SK-N-SH (cell line): ENCODE data around the gene MOB1A. TPM values are rescaled to one million over a fixed set of nuclear protein-coding genes. Genes with fewer than 3 reads are reported as not detected.

Experiments
- CTCF ChIA-PET: fragments of 300-600, 350-600 bp; formaldehyde crosslinking; extraction: SDS; loops from one replicate; lab custom pipeline; 2021; lab: Yijun Ruan, JAX
- POLR2A ChIA-PET: fragments of 350-600 bp; sonication (Branson Sonifier 250); formaldehyde crosslinking; extraction: SDS; loops from one replicate; lab custom pipeline; 2020; ENCODE audit warnings: antibody characterized with exemption, inconsistent platforms; lab: Yijun Ruan, JAX
- DNase-seq: peaks from one replicate; pipeline ENCODE4 v3.0.0; 2012
- H2AFZ ChIP-seq: fragments of 200-600 bp; sonication (generic); 2 replicates; pipeline ENCODE4 v1.8.1; 2016; ENCODE audit warnings: antibody characterized with exemption, mild to moderate bottlenecking, low read depth
- H3F3A ChIP-seq: fragments of 200-600 bp; sonication (generic); replicated peaks from 2 replicates; pipeline ENCODE3; 2016; ENCODE audit warnings: antibody characterized with exemption, mild to moderate bottlenecking; ENCODE audit not compliant: insufficient read depth
- H3K27ac ChIP-seq, 2 experiments: fragments of 200-500 bp in 1 of 2; fragments of 200-600 bp in 1 of 2; sonication (Bioruptor generic) in 1 of 2; sonication (generic), shearing (Covaris generic) in 1 of 2; 2 replicates each; pipeline versions ENCODE4 v1.5.1 to v1.6.1; 2014 to 2016; ENCODE audit warnings: low read depth in 2 of 2, inconsistent platforms in 1 of 2, low read length in 1 of 2, mild to moderate bottlenecking in 1 of 2, mixed read lengths in 1 of 2
- H3K27me3 ChIP-seq: fragments of 200-600 bp; sonication (generic), shearing (Covaris generic); 2 replicates; pipeline ENCODE4 v1.6.1; 2016; ENCODE audit warnings: mixed run types; ENCODE audit not compliant: insufficient read depth
- H3K36me3 ChIP-seq, 2 experiments: fragments of 200-500 bp in 1 of 2; fragments of 200-600 bp in 1 of 2; sonication (Bioruptor generic) in 1 of 2; sonication (generic) in 1 of 2; replicated peaks in 1 of 2; 2 replicates each; pipeline versions ENCODE3 to v1.5.1; 2014 to 2016; ENCODE audit warnings: low read length in 1 of 2, mild to moderate bottlenecking in 1 of 2; ENCODE audit not compliant: insufficient read depth in 2 of 2, control insufficient read depth in 1 of 2
- H3K4me1 ChIP-seq, 2 experiments: fragments of 200-500 bp in 1 of 2; fragments of 200-600 bp in 1 of 2; sonication (Bioruptor generic) in 1 of 2; sonication (generic), shearing (Covaris generic) in 1 of 2; 2 replicates each; pipeline versions ENCODE4 v1.5.1 to v1.6.1; 2014 to 2016; ENCODE audit warnings: low read depth in 1 of 2, low read length in 1 of 2, mixed run types in 1 of 2; ENCODE audit not compliant: insufficient read depth in 2 of 2, control insufficient read depth in 1 of 2
- H3K4me2 ChIP-seq: fragments of 200-600 bp; sonication (generic), shearing (Covaris generic); 2 replicates; pipeline ENCODE4 v1.6.1; 2017; ENCODE audit warnings: mixed run types
- H3K4me3 ChIP-seq, 2 experiments: fragments of 200-500 bp in 1 of 2; fragments of 200-600 bp in 1 of 2; sonication (Bioruptor generic) in 1 of 2; sonication (generic), shearing (Covaris generic) in 1 of 2; 2 replicates each; pipeline versions ENCODE4 v1.5.1 to v1.8.1; 2014 to 2016; ENCODE audit warnings: low read depth in 2 of 2, inconsistent platforms in 1 of 2, low read length in 1 of 2, mild to moderate bottlenecking in 1 of 2, mixed read lengths in 1 of 2, moderate library complexity in 1 of 2
- H3K79me2 ChIP-seq: fragments of 200-600 bp; sonication (generic); 2 replicates; pipeline ENCODE4 v1.8.1; 2017; ENCODE audit warnings: mild to moderate bottlenecking; ENCODE audit not compliant: insufficient read depth
- H3K9ac ChIP-seq: fragments of 200-600 bp; sonication (generic); 2 replicates; pipeline ENCODE4 v1.6.1; 2017; ENCODE audit warnings: mixed run types
- H3K9me2 ChIP-seq: fragments of 200-600 bp; sonication (generic); 2 replicates; pipeline ENCODE4 v1.6.1; 2017; ENCODE audit warnings: mixed run types
- H3K9me3 ChIP-seq: fragments of 200-600 bp; sonication (generic); 2 replicates; pipeline ENCODE4 v1.6.1; 2017; ENCODE audit warnings: mixed run types, mild to moderate bottlenecking, moderate library complexity
- H4K20me1 ChIP-seq: fragments of 200-600 bp; sonication (generic); 2 replicates; pipeline ENCODE4 v1.6.1; 2017; ENCODE audit warnings: mild to moderate bottlenecking, mixed run types; ENCODE audit not compliant: insufficient read depth
- CHD2 ChIP-seq: fragments of 150-350 bp; IDR thresholded peaks from 2 replicates; pipeline ENCODE4 v1.6.1; 2018; ENCODE audit warnings: low read length; ENCODE audit not compliant: partially characterized antibody
- ELF1 ChIP-seq: IDR thresholded peaks from 2 replicates; pipeline ENCODE4 v1.4.0; 2012
- EP300 ChIP-seq, 2 experiments: IDR thresholded peaks; 2 replicates each; pipeline versions ENCODE4 v1.4.0 to v1.6.1; 2012; ENCODE audit warnings: borderline replicate concordance in 1 of 2, low read depth in 1 of 2, low read length in 1 of 2
- EZH2phosphoT487 ChIP-seq: fragments of 200-600 bp; sonication (generic); IDR thresholded peaks from 2 replicates; pipeline ENCODE4 v1.6.1; 2017; ENCODE audit warnings: low read depth, mixed run types, mild to moderate bottlenecking, antibody characterized with exemption, moderate library complexity, borderline replicate concordance
- FOSL2 ChIP-seq: IDR thresholded peaks from 2 replicates; pipeline ENCODE4 v1.4.0; 2012; ENCODE audit warnings: low read depth, mild to moderate bottlenecking, moderate library complexity, borderline replicate concordance
- FOXJ3 ChIP-seq: sonication (generic); formaldehyde crosslinking; IDR thresholded peaks from 2 replicates; pipeline ENCODE4 v1.5.1; 2020; ENCODE audit warnings: mild to moderate bottlenecking, missing genetic modification reagents
- GABPA ChIP-seq: IDR thresholded peaks from 2 replicates; pipeline ENCODE4 v1.4.0; 2012; ENCODE audit warnings: low read depth, mild to moderate bottlenecking
- MEF2A ChIP-seq: IDR thresholded peaks from 2 replicates; pipeline ENCODE4 v1.4.0; 2012; ENCODE audit warnings: low read depth, borderline replicate concordance
- MXI1 ChIP-seq: IDR thresholded peaks from 2 replicates; pipeline ENCODE4 v1.6.1; 2012; ENCODE audit warnings: mild to moderate bottlenecking, low read depth, low read length, improper control_type of control experiment
- NFIC ChIP-seq: IDR thresholded peaks from 2 replicates; pipeline ENCODE4 v1.4.0; 2012; ENCODE audit warnings: borderline replicate concordance
- NRF1 ChIP-seq: IDR thresholded peaks from 2 replicates; pipeline ENCODE4 v1.6.1; 2012; ENCODE audit warnings: low read depth, mild to moderate bottlenecking, low read length
- PBX3 ChIP-seq: IDR thresholded peaks from 2 replicates; pipeline ENCODE4; 2012
- POLR2AphosphoS5 ChIP-seq: IDR thresholded peaks from 2 replicates; pipeline ENCODE4 v1.6.1; 2012; ENCODE audit warnings: low read depth, low read length
- RAD21 ChIP-seq: IDR thresholded peaks from 2 replicates; pipeline ENCODE4 v1.6.1; 2012; ENCODE audit warnings: mild to moderate bottlenecking, low read length
- RCOR1 ChIP-seq: fragments of 150-350 bp; IDR thresholded peaks from 2 replicates; pipeline ENCODE4 v1.6.1; 2017; ENCODE audit warnings: antibody characterized with exemption, low read length
- RXRA ChIP-seq: IDR thresholded peaks from 2 replicates; pipeline ENCODE4 v1.4.0; 2012; ENCODE audit warnings: low read depth, mild to moderate bottlenecking, borderline replicate concordance
- SIN3A ChIP-seq: IDR thresholded peaks from 2 replicates; pipeline ENCODE4 v1.6.1; 2012; ENCODE audit warnings: low read depth, mild to moderate bottlenecking, low read length, moderate library complexity, borderline replicate concordance
- SMC3 ChIP-seq: IDR thresholded peaks from 2 replicates; pipeline ENCODE4 v1.6.1; 2012; ENCODE audit warnings: low read depth, low read length, improper control_type of control experiment
- TAF1 ChIP-seq: IDR thresholded peaks from 2 replicates; pipeline ENCODE4 v1.6.1; 2012; ENCODE audit warnings: low read depth, mild to moderate bottlenecking, low read length, moderate library complexity, borderline replicate concordance
- TEAD4 ChIP-seq: IDR thresholded peaks from 2 replicates; pipeline ENCODE4 v1.4.0; 2012; ENCODE audit warnings: mild to moderate bottlenecking, borderline replicate concordance; ENCODE audit not compliant: insufficient read depth
- YY1 ChIP-seq: IDR thresholded peaks from 2 replicates; pipeline ENCODE4 v1.4.0; 2012; ENCODE audit warnings: low read depth, mild to moderate bottlenecking
- WGBS: methylation state at CpG from one replicate; pipeline ENCODE4 v1.1.6; 2017; ENCODE audit warnings: low lambda C conversion rate; 5-methylcytosine and 5-hydroxymethylcytosine counted together
- polyA plus RNA-seq, 3 experiments: library from polyadenylated mRNA; depleted of rRNA; stranded (reverse); fragments of >200 nt; gene quantifications; 2 replicates each; pipeline ENCODE4 v1.2.3, GENCODE V29; 2012
- TF ChIP-seq, protein P1 (sequence below): fragments of 150-350 bp; IDR thresholded peaks from 2 replicates; pipeline ENCODE4 v1.6.1; 2017; ENCODE audit warnings: antibody characterized with exemption, low read length, low read depth, borderline replicate concordance
- TF ChIP-seq, protein P2 (sequence below): IDR thresholded peaks from 2 replicates; pipeline ENCODE4 v1.4.0; 2012; ENCODE audit warnings: low read depth, borderline replicate concordance
- TF ChIP-seq, protein P3 (sequence below): fragments of 200-600 bp; sonication (generic); IDR thresholded peaks from 2 replicates; pipeline ENCODE4 v1.6.1; 2017; ENCODE audit warnings: antibody characterized with exemption, mild to moderate bottlenecking, moderate library complexity

MOB1A gene
- polyA plus RNA-seq, 1 of the 3 experiments (the other 2 are of a cell fraction): 15.3 TPM

GRCh38 chr2:74162951-74163350, 15.7 kb downstream of the MOB1A start:
- 94% methylated on average over 6 of the region's 6 CpGs for WGBS
- POLR2A ChIA-PET: interaction anchor here (1.9 kb wide), 1 partner anchor 16 kb away, joined by 4 read pairs; the partner anchor contains the start of gene MOB1A

GRCh38 chr2:74155830-74156229, 22.8 kb downstream of the MOB1A start:
- Histone ChIP-seq H3K4me2 (no peak overlapping the region), H3K9ac (no peak overlapping the region), H3K36me3 (peaks cover 75 to 85% of the 10 kb centered on the region in 2 experiments), H3K27me3 (no peaks in the 10 kb centered on the region), H4K20me1 (no peaks in the 10 kb centered on the region), H3K4me3 (no peak overlapping the region), H3K4me1 (no peaks in the 10 kb centered on the region), H3K9me3 (no peaks in the 10 kb centered on the region), H3F3A (peaks cover 28% of the 10 kb centered on the region), H3K9me2 (no peaks in the 10 kb centered on the region), H3K79me2 (peaks cover 34% of the 10 kb centered on the region), H2AFZ (no peak overlapping the region), H3K27ac (no peak overlapping the region)
- POLR2A ChIA-PET: no interaction called here
- WGBS: 95% methylated on average over 3 of the region's 3 CpGs
- CTCF ChIA-PET: interaction anchor here (1.2 to 2.0 kb wide), 2 partner anchors 14 to 23 kb away, joined by 4 to 5 read pairs; partner anchors contain the start of gene MOB1A
- no peak for DNase-seq
- TF ChIP-seq TAF1 (no peak), RXRA (no peak), SIN3A (no peak), GABPA (no peak), FOXJ3 (CRISPR knock-in tag) (no peak), EZH2phosphoT487 (no peak), MEF2A (no peak), YY1 (no peak)
- TF ChIP-seq, protein P1, sequence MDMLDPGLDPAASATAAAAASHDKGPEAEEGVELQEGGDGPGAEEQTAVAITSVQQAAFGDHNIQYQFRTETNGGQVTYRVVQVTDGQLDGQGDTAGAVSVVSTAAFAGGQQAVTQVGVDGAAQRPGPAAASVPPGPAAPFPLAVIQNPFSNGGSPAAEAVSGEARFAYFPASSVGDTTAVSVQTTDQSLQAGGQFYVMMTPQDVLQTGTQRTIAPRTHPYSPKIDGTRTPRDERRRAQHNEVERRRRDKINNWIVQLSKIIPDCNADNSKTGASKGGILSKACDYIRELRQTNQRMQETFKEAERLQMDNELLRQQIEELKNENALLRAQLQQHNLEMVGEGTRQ: no peak
- TF ChIP-seq, protein P2, sequence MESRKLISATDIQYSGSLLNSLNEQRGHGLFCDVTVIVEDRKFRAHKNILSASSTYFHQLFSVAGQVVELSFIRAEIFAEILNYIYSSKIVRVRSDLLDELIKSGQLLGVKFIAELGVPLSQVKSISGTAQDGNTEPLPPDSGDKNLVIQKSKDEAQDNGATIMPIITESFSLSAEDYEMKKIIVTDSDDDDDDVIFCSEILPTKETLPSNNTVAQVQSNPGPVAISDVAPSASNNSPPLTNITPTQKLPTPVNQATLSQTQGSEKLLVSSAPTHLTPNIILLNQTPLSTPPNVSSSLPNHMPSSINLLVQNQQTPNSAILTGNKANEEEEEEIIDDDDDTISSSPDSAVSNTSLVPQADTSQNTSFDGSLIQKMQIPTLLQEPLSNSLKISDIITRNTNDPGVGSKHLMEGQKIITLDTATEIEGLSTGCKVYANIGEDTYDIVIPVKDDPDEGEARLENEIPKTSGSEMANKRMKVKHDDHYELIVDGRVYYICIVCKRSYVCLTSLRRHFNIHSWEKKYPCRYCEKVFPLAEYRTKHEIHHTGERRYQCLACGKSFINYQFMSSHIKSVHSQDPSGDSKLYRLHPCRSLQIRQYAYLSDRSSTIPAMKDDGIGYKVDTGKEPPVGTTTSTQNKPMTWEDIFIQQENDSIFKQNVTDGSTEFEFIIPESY: no peak

More at GRCh38 chr2:74162951-74163350, 15.7 kb downstream of the MOB1A start:
- Histone ChIP-seq H2AFZ (no peak overlapping the region), H3K36me3 (peaks cover 63 to 93% of the 10 kb centered on the region in 2 experiments), H3K4me3 (no peak overlapping the region), H3K79me2 (peaks cover 72% of the 10 kb centered on the region), H3K4me1 (no peaks in the 10 kb centered on the region), H3K9me2 (no peaks in the 10 kb centered on the region), H3K9ac (no peak overlapping the region), H3K27ac (no peak overlapping the region)
- CTCF ChIA-PET: interaction anchor here (0.9 to 3.9 kb wide), 2 partner anchors 11 to 16 kb away, joined by 3 to 11 read pairs; partner anchors contain the start of gene BOLA3
- DNase-seq: no peak
- TF ChIP-seq PBX3 (no peak), RCOR1 (no peak), YY1 (no peak), NFIC (no peak), RAD21 (no peak), MEF2A (no peak), SMC3 (no peak), POLR2AphosphoS5 (no peak), MXI1 (no peak), TEAD4 (no peak), CHD2 (no peak), FOXJ3 (CRISPR knock-in tag) (no peak), FOSL2 (no peak), ELF1 (no peak), NRF1 (no peak), RXRA (no peak), EP300 (IDR thresholded peaks at IDR 0.05; ENCODE audit: borderline replicate concordance in 1 of 2, low read depth in 1 of 2, low read length in 1 of 2) (no peak), TAF1 (no peak)
- TF ChIP-seq, protein P3, sequence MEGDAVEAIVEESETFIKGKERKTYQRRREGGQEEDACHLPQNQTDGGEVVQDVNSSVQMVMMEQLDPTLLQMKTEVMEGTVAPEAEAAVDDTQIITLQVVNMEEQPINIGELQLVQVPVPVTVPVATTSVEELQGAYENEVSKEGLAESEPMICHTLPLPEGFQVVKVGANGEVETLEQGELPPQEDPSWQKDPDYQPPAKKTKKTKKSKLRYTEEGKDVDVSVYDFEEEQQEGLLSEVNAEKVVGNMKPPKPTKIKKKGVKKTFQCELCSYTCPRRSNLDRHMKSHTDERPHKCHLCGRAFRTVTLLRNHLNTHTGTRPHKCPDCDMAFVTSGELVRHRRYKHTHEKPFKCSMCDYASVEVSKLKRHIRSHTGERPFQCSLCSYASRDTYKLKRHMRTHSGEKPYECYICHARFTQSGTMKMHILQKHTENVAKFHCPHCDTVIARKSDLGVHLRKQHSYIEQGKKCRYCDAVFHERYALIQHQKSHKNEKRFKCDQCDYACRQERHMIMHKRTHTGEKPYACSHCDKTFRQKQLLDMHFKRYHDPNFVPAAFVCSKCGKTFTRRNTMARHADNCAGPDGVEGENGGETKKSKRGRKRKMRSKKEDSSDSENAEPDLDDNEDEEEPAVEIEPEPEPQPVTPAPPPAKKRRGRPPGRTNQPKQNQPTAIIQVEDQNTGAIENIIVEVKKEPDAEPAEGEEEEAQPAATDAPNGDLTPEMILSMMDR: no peak
- TF ChIP-seq, all 33 proteins: peak for 0
- Histone ChIP-seq H4K20me1 (peaks cover 7% of the 10 kb centered on the region), H3K4me2 (no peak overlapping the region), H3F3A (peaks cover 16% of the 10 kb centered on the region), H3K27me3 (no peaks in the 10 kb centered on the region), H3K9me3 (no peaks in the 10 kb centered on the region)
